ENCODE results near the gene COX19.
"Not testable (repeated sequence)": the region's sequence is repeated elsewhere in the genome, so short reads cannot be mapped to it uniquely, and the experiment has no call there.

Gene COX19

GRCh38 chr7:976901-977325 lies 1.6 kb upstream of the COX19 start:
- no peak for FAIRE-seq

GRCh38 chr7:975702-976473 lies 539 bp upstream of the COX19 start:
- FAIRE-seq = no peak

- FAIRE-seq = no peak
Observed at GRCh38 chr7:974172-974571, 1.2 kb downstream of the COX19 start.

- no peak for FAIRE-seq
Observed at GRCh38 chr7:973312-973711, 2.0 kb downstream of the COX19 start.

GRCh38 chr7:972676-973309 lies 2.6 kb downstream of the COX19 start:
- no peak for FAIRE-seq

- FAIRE-seq = no peak
Observed at GRCh38 chr7:972110-972509, 3.2 kb downstream of the COX19 start.

- no peak for FAIRE-seq
Observed at GRCh38 chr7:970744-971143, 4.6 kb downstream of the COX19 start.

- FAIRE-seq = no peak
Observed at GRCh38 chr7:969403-969802, 5.9 kb downstream of the COX19 start.

GRCh38 chr7:968205-969105 lies 6.9 kb downstream of the COX19 start:
- FAIRE-seq = no peak

GRCh38 chr7:967361-968082 lies 7.8 kb downstream of the COX19 start:
- no peak for FAIRE-seq

- FAIRE-seq = no peak
Observed at GRCh38 chr7:966291-967069, 8.9 kb downstream of the COX19 start.

- FAIRE-seq = no peak
Observed at GRCh38 chr7:964401-965231, 10.7 kb downstream of the COX19 start.

GRCh38 chr7:963236-964078 lies 11.9 kb downstream of the COX19 start:
- FAIRE-seq = no peak

- FAIRE-seq = no peak
Observed at GRCh38 chr7:962401-963081, 12.8 kb downstream of the COX19 start.

GRCh38 chr7:961546-962400 lies 13.6 kb downstream of the COX19 start:
- FAIRE-seq = no peak

GRCh38 chr7:960972-961371 lies 14.4 kb downstream of the COX19 start:
- FAIRE-seq = not testable (repeated sequence)

GRCh38 chr7:960269-960871 lies 15.0 kb downstream of the COX19 start:
- no peak for FAIRE-seq

- FAIRE-seq = not testable (repeated sequence)
Observed at GRCh38 chr7:959740-960139, 15.6 kb downstream of the COX19 start.

Data from islet of Langerhans (tissue), 1 donor.